ENCODE results near the gene CALD1. TPM values are rescaled to one million over a fixed set of nuclear protein-coding genes. Genes with fewer than 3 reads are reported as not detected.

The CALD1 gene
- total RNA-seq, 1 donor from 2014 or later, result 118 TPM

- Histone ChIP-seq H4K20me1 (ENCODE audit: low read depth) (no peaks in the 10 kb centered on the region), H3K27ac (no peak overlapping the region), H3K9ac (no peak overlapping the region), H3K27me3 (no peaks in the 10 kb centered on the region), H3K36me3 (no peaks in the 10 kb centered on the region), H3K4me1 (peaks cover 20% of the 10 kb centered on the region), H2AFZ (replicated peaks) (no peak overlapping the region), H3K9me3 (ENCODE audit: low read depth) (no peaks in the 10 kb centered on the region), H3F3A (ENCODE audit: low read depth) (no peaks in the 10 kb centered on the region), H3K4me2 (no peak overlapping the region), H3K79me2 (ENCODE audit: low read depth) (no peaks in the 10 kb centered on the region), H3K4me3 (no peak overlapping the region)
- DNase-seq (ENCODE audit: low spot score), result no peak
- Mint-ChIP-seq H3K36me3 (no peaks in the 10 kb centered on the region), H3K4me1 (peaks cover 14% of the 10 kb centered on the region), H3K27me3 (ENCODE audit: insufficient read depth, low read depth) (no peaks in the 10 kb centered on the region), H3K9me3 (no peaks in the 10 kb centered on the region), H3K27ac (no peak overlapping the region), H3K4me3 (no peak overlapping the region)
- TF ChIP-seq EZH2 (IDR thresholded peaks at IDR 0.05) (no peak), CTCF (IDR thresholded peaks at IDR 0.05) (no peak), EZH2phosphoT487 (IDR thresholded peaks at IDR 0.05) (no peak)
These were observed 90.7 kb downstream of the CALD1 start for GRCh38 chr7:134870156-134870555.

- no peak overlapping the region for H3K4me3 ChIP-seq
- peaks cover 9% of the 10 kb centered on the region for H3K4me1 Mint-ChIP-seq
- peaks cover 14% of the 10 kb centered on the region for H3K4me1 ChIP-seq
- no peak overlapping the region for H3K4me2 ChIP-seq
- no peak overlapping the region for H3K9ac ChIP-seq
- no peaks in the 10 kb centered on the region for H3K27me3 Mint-ChIP-seq (ENCODE audit: insufficient read depth, low read depth)
- H3K27ac ChIP-seq, result no peak overlapping the region
- TF ChIP-seq EZH2 (IDR thresholded peaks at IDR 0.05), result no peak
- TF ChIP-seq CTCF (IDR thresholded peaks at IDR 0.05), result no peak
- TF ChIP-seq EZH2phosphoT487 (IDR thresholded peaks at IDR 0.05), result no peak
- H3K36me3 ChIP-seq, result no peaks in the 10 kb centered on the region
- no peaks in the 10 kb centered on the region for H3K9me3 Mint-ChIP-seq
- H3K36me3 Mint-ChIP-seq, result no peaks in the 10 kb centered on the region
- no peak overlapping the region for H3K27ac Mint-ChIP-seq
- no peaks in the 10 kb centered on the region for H3K9me3 ChIP-seq (ENCODE audit: low read depth)
- H3K27me3 ChIP-seq, result no peaks in the 10 kb centered on the region
- no peaks in the 10 kb centered on the region for H4K20me1 ChIP-seq (ENCODE audit: low read depth)
- H3F3A ChIP-seq (ENCODE audit: low read depth), result no peaks in the 10 kb centered on the region
- no peak overlapping the region for H3K4me3 Mint-ChIP-seq
- no peak for DNase-seq (ENCODE audit: low spot score)
- no peaks in the 10 kb centered on the region for H3K79me2 ChIP-seq (ENCODE audit: low read depth)
- H2AFZ ChIP-seq (replicated peaks), result no peak overlapping the region
These were observed 91.3 kb downstream of the CALD1 start for GRCh38 chr7:134870781-134871180.

- H3K27me3 ChIP-seq, result no peaks in the 10 kb centered on the region
- no peaks in the 10 kb centered on the region for H3K4me1 ChIP-seq
- Mint-ChIP-seq H3K27ac (no peak overlapping the region), H3K9me3 (no peaks in the 10 kb centered on the region), H3K27me3 (ENCODE audit: insufficient read depth, low read depth) (no peaks in the 10 kb centered on the region), H3K36me3 (no peaks in the 10 kb centered on the region), H3K4me3 (no peak overlapping the region), H3K4me1 (no peaks in the 10 kb centered on the region)
- no peak overlapping the region for H3K4me2 ChIP-seq
- no peak overlapping the region for H3K27ac ChIP-seq
- H3K36me3 ChIP-seq, result no peaks in the 10 kb centered on the region
- H3K9ac ChIP-seq, result no peak overlapping the region
- TF ChIP-seq EZH2 (IDR thresholded peaks at IDR 0.05) (no peak), CTCF (IDR thresholded peaks at IDR 0.05) (no peak)
- H3K79me2 ChIP-seq (ENCODE audit: low read depth), result no peaks in the 10 kb centered on the region
- H2AFZ ChIP-seq (replicated peaks), result no peak overlapping the region
- no peak for DNase-seq (ENCODE audit: low spot score)
- H4K20me1 ChIP-seq (ENCODE audit: low read depth), result no peaks in the 10 kb centered on the region
- H3K4me3 ChIP-seq, result no peak overlapping the region
- H3F3A ChIP-seq (ENCODE audit: low read depth), result no peaks in the 10 kb centered on the region
- no peaks in the 10 kb centered on the region for H3K9me3 ChIP-seq (ENCODE audit: low read depth)
These were observed 93.8 kb downstream of the CALD1 start for GRCh38 chr7:134873253-134873652.

GRCh38 chr7:134874407-134874806, 95.0 kb downstream of the CALD1 start:
- H3K27ac Mint-ChIP-seq, result peak overlapping the region; percentile 58
- Histone ChIP-seq H3K9me3 (ENCODE audit: low read depth) (no peaks in the 10 kb centered on the region), H4K20me1 (ENCODE audit: low read depth) (no peaks in the 10 kb centered on the region), H3K27me3 (no peaks in the 10 kb centered on the region), H3F3A (ENCODE audit: low read depth) (no peaks in the 10 kb centered on the region), H3K79me2 (ENCODE audit: low read depth) (no peaks in the 10 kb centered on the region), H3K4me1 (no peaks in the 10 kb centered on the region), H3K9ac (no peak overlapping the region), H2AFZ (replicated peaks) (no peak overlapping the region), H3K27ac (no peak overlapping the region), H3K36me3 (no peaks in the 10 kb centered on the region), H3K4me2 (no peak overlapping the region), H3K4me3 (no peak overlapping the region)
- H3K4me3 Mint-ChIP-seq, result no peak overlapping the region
- H3K36me3 Mint-ChIP-seq, result no peaks in the 10 kb centered on the region
- no peak for TF ChIP-seq EZH2phosphoT487 (IDR thresholded peaks at IDR 0.05)
- no peak for TF ChIP-seq CTCF (IDR thresholded peaks at IDR 0.05)
- no peak for TF ChIP-seq EZH2 (IDR thresholded peaks at IDR 0.05)
- H3K4me1 Mint-ChIP-seq, result no peaks in the 10 kb centered on the region
- no peaks in the 10 kb centered on the region for H3K27me3 Mint-ChIP-seq (ENCODE audit: insufficient read depth, low read depth)
- H3K9me3 Mint-ChIP-seq, result no peaks in the 10 kb centered on the region
- DNase-seq (ENCODE audit: low spot score), result no peak

Measured in neural progenitor cell (in vitro differentiated cells).